GM18520 (cell line): ENCODE results near the gene GRHL3.

Experiments used
- ATAC-seq: cut with Tn5 transposase; IDR thresholded peaks from one replicate; pipeline ENCODE4 v1.9.1; 2021; ENCODE audit not compliant: unreplicated experiment

The GRHL3 gene

DNA sequence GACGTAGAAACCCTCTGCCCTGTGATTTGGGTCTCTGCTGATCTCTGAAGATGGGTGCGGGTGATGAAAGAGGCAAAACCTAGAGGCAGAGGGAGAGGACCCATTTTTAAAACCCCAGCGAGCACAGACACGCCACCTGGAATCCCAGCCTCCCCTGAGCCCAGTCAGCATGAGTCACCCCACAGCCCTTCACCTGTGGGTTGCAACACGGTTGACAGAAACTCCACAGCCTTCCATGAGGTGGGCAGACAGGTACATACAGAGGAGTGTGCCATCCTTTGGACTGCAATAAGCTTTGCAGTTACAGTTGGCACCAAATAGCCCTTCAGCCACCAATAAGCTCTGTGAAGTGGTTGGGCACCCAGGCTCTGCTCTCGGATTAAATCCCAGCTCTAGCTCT lies 2.1 kb upstream of the GRHL3 start:
- no peak for ATAC-seq

- ATAC-seq, result no peak
Observed at GRCh38 chr1:24317956-24318614, 1.1 kb upstream of the GRHL3 start.

DNA sequence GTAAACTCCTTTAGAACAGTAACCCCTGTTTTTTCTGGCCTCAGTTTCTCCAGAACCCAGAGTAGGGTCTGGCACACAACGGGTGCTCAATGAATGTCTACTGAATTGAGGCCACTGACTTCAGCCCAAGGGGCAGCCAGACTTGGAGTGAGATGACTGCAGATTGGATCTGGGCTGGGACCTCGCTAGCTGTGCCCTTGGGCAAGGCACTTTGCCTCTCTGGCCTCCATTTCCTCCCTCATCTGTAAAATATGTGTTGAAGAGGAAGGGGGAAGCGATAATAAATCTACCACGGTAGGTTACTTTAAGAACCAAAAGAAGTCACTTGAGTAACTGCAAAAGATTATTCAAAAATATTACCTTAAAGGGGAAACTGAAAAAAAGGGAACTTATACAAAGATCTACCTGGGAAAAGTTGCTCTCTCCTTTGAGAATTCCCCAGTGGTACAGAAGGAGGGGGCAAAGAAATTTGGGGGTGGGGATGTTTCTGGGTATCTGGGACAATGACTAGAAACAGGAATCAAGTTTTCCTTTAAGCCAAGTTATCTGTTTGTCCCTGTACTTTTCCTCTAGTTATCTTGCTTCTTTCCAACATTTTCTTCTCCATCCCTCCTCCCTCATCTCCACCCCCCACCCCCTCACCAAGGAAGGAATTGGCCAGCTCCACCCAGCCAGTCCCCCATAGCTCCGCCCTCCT lies 394 bp upstream of the GRHL3 start:
- no peak for ATAC-seq

DNA sequence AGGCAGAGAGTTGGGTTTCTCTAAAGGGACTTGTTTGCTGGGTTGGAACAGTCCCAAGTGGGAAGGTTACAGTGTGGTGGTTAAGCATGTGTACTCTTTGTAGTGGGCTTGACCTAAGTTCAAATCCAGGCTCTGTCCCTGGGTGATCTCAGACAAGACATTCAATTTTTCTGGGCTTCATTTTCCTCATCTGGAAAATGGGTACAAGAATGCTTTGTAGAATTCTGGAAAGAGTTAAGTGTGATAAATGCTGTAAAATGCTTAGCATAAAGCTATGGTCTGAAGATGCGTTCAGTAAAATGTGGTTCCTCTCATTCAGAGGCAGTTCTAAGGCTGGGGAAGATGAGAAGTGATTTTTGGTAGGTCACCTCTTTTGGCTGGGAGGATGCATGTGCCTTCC lies 805 bp downstream of the GRHL3 start:
- no peak for ATAC-seq

DNA sequence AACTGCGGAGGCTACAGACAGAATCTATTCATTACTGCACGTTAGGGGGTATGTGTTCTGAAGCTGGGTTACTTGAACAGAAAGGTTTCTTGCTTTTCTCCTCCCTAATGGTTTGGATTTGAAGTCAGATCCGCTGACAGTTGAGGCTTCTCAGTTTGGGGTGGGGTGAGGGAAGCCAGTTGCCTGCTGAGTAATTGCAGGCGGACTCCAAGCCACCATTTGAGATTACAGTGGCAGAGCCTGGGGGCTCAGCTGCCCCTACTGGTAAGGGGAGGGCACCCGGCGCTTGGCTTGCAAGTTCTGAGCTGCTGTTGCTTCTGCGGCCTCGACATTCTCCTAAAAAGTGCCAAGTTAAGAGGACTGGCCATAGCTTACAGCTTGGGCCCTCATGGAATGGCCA lies 2.0 kb downstream of the GRHL3 start:
- ATAC-seq, result no peak

DNA sequence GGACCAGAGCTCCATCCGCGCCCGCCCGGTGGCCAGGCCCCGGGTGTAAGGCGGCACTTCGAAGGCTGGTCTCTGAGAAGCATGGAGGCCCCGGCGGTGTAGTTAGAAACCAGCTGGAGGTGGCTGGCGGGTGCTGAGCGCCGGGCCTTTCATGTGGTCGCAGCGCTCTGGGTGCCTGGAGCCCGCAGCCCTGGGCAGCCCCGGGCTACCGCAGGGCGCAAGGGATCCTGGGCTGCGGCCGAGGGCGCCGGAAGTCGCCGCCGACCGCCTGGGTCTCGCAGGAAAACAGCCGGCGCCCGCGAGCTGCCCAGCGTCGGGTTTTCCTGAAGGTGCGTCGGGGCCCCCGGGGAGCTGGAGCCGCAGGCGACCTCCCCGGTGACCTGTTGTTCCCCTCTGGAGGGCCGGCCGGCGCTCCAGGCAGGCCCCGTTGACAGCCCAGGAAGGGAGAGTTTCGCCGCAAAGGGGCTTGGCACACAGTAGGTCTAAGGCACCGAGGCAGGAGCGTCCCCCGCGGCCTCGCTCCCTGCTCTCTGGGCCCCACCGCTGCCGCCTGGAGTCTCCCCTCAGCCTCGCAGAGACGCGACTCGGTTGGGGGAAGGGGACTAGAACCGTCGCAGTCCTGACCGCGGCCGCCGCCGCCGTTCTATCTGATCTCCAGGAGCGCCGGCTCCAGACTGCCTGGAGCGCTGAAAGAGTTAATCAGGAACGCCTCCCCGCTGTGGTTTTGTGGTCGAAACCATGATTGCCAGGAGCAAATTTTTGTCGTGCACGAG lies 2.7 kb downstream of the GRHL3 start:
- no peak for ATAC-seq

DNA sequence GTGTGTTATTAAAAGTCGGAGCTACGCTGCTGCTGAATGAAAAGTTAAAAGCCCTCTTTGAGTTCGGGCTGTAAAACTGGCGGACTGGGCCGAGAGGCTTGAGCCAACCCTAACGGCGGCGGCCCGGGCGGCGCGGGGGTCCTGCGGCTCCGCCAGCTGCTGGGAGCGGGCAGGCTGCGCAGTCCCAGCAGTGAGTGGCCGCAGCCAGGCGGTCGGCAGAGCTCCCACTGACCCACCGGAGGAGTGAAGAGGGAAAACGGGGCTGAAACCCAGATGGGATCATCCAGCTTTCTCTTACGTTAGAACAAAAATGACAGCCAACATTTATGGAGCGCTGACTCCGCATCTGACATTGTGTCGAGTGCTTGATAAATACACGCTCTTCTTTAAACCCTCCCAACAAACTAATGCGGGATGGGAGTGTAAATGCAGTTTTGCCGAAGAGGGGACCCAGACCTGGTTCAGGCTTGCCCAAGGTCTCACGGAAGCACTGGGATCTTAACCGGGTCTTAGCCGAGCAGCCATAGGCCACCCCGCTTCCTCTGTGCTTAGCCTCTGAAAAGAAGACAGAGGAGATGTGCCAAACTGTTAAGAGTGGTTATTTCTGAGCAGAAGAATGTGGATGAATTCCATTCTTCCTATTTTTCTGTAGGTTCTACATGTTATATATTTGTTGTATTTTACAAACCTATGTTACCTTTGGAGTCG lies 3.5 kb downstream of the GRHL3 start:
- no peak for ATAC-seq

DNA sequence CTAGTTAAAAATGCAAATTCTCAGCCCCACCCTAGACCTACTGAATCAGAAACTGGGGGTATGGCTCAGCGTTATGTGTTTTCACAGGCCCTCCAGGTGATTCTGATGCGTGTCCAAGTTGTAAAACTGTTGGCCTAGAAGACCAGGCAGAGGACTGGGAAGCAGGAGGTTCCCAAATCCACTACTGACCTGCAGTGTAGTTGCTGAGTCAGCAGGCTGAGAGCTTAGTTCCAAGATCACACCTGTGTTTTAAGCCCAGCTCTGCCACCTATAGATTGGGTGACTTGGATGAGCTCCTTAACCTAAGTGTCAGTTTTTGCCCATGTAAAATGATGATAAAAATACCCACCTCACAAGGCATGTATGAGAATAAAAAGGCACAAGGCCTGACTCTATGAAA lies 4.1 kb downstream of the GRHL3 start:
- no peak for ATAC-seq

DNA sequence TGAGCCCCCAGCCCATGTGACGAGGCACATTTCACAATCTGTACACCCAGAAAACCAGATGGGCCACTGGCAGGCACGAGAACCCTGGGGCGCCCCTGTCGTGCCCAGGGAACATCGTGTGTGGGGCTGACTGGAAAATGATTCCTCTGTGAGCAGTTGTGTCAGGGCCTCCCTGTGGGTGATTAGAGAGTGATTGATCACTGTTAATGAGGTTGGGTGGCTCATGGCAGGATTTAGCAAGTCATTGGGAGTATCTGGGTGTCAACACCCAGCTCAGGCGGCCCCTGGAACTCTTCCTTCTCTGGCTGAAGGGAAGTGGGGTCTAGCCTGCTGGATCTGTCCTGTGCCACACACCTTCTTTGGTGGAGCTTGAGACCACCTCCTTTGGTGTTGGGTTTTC lies 5.7 kb downstream of the GRHL3 start:
- ATAC-seq, result no peak

DNA sequence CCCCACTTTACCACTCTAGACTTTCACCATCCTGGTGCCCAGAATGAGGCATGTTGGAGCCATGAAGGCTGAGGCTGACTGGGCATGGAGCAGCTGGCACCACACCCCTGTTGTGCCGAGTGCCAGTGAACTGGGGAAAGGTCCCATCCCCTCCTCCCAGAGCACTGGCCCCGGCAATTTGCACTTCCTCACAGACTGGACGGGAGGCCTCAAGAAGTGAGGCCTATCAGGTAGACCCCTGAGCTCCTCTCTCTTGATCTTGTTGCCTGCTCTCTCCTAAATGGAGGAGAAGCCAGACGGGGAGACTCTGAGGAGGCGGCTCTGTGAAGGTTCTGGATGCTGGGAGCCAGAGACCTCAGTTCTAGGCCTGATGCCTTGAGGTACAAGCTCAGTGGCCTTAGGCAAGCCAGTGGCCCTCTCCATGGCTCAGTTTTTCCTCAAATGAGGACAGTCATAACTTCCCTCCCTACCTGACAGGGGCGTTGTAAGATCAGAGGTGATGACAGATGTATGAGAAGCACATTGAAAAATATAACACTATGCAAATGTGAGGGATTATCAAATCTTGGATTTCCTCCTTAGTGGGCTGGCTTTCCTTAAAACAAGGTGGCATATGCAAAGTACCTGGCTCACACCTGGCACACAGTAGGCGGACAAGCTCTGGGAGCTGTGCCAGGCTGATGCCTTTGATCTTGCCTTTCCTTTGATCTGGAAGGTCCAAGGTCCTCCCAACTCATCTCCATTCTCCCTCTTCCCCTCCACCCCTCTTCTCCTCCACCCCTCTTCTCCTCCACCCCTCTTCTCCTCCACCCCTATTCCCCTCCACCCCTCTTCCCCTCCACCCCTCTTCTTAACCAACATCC lies 6.7 kb downstream of the GRHL3 start:
- ATAC-seq, result no peak

DNA sequence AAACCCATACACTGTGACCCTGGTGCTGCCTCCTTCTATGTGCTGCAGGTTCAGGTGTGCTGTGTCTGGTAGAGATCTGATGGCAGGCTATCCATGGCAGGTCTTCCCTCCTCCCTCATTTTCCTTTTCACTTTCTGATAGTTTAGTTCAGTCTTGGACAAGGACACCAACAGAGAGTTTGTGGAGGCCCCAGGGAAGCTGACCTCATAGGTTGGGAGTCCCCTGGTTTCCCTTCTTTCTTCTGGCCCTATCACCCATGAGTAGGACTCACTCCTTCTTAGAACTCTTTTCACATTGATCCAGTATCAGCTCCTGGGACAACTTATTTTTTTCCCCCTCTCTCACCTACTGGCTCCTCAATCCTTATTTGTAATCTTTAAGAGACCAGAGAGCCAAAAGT lies 8.3 kb downstream of the GRHL3 start:
- no peak for ATAC-seq

DNA sequence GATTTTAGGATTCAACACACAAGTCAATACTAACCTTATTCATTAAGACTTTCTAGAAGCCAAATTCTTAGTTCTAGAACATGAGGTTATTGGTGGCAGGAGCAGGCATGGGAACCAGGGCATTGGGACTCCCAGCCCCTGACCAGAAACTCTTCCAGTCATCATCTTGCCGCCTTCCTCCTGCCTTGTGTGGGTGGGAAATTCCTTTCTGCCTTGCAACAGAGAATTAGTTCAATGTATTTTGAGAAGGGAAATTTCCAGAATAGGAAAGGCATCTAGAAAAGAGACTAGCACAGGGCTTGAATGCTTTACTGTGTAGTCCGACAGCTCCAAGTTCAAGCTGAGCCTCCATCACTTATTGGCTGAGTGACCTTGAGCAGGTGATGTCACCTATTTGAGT lies 8.7 kb downstream of the GRHL3 start:
- no peak for ATAC-seq

GRCh38 chr1:24329331-24329730 lies 10.2 kb downstream of the GRHL3 start:
- ATAC-seq, result no peak

DNA sequence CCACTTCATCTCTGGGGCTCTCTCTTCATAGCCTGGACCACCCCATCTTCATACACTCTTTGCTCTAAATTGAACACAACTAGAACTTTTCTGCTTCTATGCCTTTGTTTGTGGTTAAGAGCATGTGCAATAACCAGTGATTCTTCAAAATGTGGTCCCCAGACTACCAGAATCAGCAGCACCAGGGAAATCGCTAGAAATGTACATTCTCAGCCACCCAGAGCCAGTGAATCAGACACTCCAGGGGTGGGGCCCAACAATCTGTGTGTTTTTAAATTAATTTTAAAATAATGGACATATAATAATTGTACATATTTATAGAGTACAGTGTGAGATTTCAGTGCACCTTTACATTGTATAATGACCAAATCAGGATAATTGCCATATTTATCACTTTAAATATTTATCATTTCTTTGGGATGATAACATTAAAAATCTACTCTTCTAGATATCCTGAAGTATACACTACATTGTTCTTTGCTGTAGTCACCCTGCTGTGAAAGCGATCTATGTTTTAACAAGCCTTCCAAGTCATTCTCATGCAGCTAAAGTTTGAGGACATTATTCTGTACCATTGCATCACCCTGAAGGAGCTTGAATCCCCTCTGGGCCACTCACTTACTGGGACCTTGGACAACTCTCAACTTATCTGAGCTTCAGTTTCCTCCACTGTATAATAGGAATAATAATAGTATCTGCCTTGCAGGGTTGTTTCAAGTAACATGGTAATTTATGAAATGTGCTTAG lies 10.8 kb downstream of the GRHL3 start:
- ATAC-seq, result no peak

DNA sequence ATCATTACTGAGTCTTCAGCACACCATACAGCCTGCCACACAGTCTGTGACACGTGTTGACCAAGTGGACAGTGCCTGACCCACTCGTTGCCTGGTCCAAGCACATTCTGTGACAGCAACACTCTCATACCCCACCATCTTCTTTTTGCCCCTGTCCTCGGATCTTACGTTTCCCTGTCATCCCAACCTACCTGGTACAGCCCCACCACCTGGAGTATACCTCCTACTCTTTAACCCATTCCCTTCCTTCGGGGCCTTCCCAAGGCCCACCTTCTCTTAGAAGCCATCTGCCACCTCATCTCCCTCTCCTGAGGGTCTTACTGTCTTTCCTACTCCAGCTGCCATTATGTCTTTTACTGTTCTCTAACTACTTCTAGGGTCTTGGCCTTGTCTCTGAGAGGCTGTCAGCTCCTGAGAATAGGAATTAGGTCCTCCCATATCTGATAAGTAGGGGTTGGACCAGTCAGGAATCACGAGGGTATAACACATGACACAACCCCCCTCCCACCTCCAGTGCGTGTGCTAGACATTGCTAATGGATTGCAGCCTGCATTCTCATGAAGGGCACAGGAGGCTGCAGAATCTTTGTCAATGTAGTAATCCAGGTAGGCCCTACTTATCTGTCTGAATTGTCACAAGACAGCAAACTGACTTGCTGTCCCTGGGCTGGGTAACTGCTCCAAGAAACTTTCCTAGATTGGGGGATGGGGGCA lies 13.0 kb downstream of the GRHL3 start:
- ATAC-seq, result no peak

DNA sequence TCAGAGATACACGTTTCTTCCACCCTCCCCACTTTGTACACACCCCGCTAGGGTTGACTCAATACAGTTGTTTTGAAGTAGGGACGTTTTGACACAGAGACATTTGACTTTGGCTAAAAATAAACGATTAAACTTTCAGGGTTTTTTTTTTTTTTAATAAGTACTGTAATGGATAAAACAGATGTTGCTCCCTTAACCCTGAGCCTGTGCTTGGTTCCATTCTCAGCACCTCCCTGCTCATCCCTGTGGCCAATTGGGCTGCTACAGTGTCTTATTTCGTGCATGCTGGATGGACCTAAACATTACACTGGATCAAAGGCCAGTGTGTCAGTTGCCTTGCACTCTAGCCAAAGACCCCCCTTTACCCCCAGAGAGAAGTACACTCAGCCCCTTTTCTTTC lies 16.9 kb downstream of the GRHL3 start:
- ATAC-seq, result no peak

GRCh38 chr1:24337455-24337854 lies 18.3 kb downstream of the GRHL3 start:
- ATAC-seq, result no peak

GRCh38 chr1:24338447-24338846 lies 19.3 kb downstream of the GRHL3 start:
- no peak for ATAC-seq

DNA sequence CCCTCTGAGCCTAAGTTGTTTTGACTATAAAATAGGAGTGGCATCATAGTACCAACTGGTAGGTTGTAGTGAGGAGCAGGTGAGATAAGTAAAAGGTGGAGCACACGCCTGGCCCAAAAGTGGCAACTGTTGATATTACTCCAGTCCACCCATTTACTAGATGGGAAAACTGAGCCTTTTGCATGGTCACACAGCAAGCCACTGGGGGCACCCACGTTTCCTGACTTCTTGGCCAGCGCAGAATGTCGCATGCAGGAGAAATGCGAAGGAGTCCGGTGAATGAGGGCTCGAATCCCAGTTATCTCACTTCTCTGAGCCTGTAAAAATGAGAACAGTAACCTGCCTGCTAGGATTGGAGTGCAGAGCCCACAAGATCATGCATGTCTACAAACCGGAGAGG lies 20.8 kb downstream of the GRHL3 start:
- ATAC-seq, result no peak
